Right renal cortex interstitium (tissue), 3 donors: ENCODE measurements around the gene NFRKB. TPM values are rescaled to one million over a fixed set of nuclear protein-coding genes. Genes with fewer than 3 reads are reported as not detected.

Source experiments
- DNase-seq, 3 donors: peaks; one replicate each; pipeline ENCODE4 v3.0.0-alpha.2; 2013; ENCODE audit warnings: low read depth in 3 of 3, low spot score in 2 of 3
- polyA plus RNA-seq, 3 donors: library from polyadenylated mRNA; unstranded; fragments of 120-200 nt; gene quantifications; one replicate each; pipeline ENCODE4 v1.2.1, GENCODE V29; 2013; ENCODE audit not compliant: insufficient read length in 3 of 3

NFRKB gene
- polyA plus RNA-seq, 3 donors = 36.2 to 40.3 (median 40.1) TPM

DNA sequence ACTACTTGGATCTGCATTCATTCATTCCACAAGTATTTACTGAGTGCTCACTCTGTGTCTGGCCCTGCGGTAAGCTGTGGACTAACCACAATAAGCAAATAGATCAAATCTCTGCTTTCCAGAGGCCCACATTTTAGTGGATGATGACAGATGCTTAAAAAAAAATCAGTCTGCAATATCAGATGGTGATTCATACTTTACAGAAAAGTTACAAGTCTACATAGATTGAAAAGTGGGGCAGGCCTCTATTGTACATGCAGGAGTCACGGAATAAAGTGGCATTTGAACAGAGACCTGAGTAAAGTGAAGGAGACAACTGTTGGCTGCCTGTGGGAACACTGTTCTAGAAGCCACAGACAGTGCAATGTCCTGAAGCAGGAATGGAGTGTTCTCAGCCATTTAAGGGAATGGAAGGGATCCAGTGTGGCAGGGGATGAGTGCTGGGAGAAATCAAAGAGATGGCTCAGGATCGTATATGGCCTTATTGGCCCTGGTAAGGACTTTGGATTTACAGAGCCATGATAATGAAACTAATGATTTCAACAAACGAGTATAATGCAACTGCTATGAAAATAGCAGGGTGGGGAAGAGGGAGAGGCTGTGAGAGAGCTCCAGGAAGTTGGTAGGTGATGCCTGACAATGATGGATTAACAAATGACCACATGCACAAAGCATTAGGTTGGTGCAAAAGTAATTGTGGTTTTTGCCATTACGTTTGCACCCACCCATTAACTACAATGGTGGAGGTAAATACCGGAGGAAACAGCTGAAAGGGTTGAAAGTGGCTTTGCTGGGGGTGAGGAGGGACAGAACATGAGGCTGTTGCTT is 48.7 kb downstream of the NFRKB start:
- no peak for DNase-seq

Other genes with a start within 250 kb of the NFRKB start
- 10 to 100 TPM; 19.9 to 26.3 (median 23.2) TPM for gene TMEM45B, start 79.7 kb downstream of the NFRKB start, polyA plus RNA-seq
- 10 to 100 TPM in 1 of 3 donors, 1 to 10 TPM in 2; 8.8 to 10.4 (median 8.9) TPM for gene PRDM10, start 107.3 kb upstream of the NFRKB start, polyA plus RNA-seq
- 100 to 1,000 TPM; 506 to 554 (median 517) TPM for gene APLP2, start 174.3 kb upstream of the NFRKB start, polyA plus RNA-seq